ENCODE measurements around the gene SBNO2. TPM values are rescaled to one million over a fixed set of nuclear protein-coding genes. Genes with fewer than 3 reads are reported as not detected.
"Not testable (repeated sequence)": the region's sequence is repeated elsewhere in the genome, so short reads cannot be mapped to it uniquely, and the experiment has no call there.

Gene SBNO2
- total and polyA plus RNA-seq, 4 donors = 7.2 to 17.9 (median 11.7) TPM

DNA sequence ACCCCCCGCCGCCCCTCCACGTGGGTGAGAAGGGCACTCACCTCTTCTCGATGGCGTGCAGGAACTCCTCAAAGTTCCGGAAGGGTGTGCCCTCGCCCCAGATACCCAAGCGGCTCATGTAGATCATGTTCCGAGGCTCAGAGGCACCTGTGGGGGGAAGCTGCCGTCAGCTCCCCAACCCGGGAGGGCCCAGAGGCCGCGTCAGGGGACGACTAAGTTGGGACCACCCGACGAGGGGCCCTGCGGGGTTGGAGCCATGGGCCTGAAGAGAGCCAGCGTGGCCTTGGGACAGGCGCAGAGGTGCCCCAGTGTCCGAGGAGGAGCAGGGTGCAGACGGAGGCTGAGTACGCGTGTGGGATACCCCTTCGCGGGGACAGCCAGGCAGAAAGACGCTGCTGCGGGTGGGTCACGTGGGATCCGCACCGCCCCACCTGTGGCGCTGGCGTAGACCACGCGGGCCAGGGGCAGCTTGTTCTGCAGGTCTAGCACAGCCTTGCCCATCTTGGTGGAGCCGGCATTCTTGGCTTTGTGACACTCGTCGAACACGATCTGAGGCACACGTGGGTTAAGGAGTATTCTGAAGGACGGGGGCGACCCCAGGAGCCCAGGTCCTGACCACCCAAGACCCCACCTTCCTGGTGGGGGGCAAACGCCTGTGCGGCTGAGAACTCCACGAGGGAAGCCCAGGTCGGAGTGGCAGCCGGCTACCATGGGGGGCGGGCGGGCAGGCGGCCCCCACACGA is 54.4 kb downstream of the SBNO2 start:
- H3K27me3 ChIP-seq (ENCODE audit: control insufficient read depth, insufficient read depth, low read length) = no peaks in the 10 kb centered on the region
- 94% methylated on average over 41 of the region's 50 CpGs for WGBS (ENCODE audit: insufficient coverage)
- no peak overlapping the region for H3K4me3 ChIP-seq (ENCODE audit: low read depth, low read length)
- no peaks in the 10 kb centered on the region for H3K9me3 ChIP-seq (ENCODE audit: control insufficient read depth, insufficient read depth, low read length)
- no peak overlapping the region for H3K27ac ChIP-seq (ENCODE audit: low read depth, low read length)
- H3K36me3 ChIP-seq (ENCODE audit: control insufficient read depth, insufficient read depth, low read length) = peaks cover 94% of the 10 kb centered on the region
- no peak for DNase-seq (ENCODE audit: low read depth in 4 of 6, low spot score in 6 of 6)
- H3K4me1 ChIP-seq (ENCODE audit: control insufficient read depth, insufficient read depth, low read length) = no peaks in the 10 kb centered on the region

DNA sequence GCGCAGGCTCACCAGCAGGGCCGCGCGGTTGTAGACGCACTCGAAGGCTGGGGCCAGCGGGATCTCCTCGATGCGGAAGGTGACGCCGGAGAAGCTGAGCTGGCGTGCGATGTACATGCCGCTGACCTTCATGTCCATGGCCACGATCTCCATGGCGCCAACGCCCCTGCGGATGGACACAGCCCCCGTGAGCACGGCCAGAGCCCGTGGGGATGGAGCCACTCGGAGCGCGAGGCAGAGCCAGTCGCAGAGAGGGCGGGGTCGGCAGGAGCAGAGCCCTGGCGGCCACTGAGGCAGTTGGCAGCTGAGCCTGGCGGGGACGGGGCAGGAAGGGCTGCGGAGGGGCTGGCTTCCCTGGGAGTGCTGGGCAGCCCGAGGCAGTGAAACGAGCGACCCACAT is 55.1 kb downstream of the SBNO2 start:
- WGBS (ENCODE audit: insufficient coverage) = 94% methylated on average over 34 of the region's 34 CpGs
- Histone ChIP-seq H3K27ac (ENCODE audit: low read depth, low read length) (no peak overlapping the region), H3K9me3 (ENCODE audit: control insufficient read depth, insufficient read depth, low read length) (no peaks in the 10 kb centered on the region), H3K4me1 (ENCODE audit: control insufficient read depth, insufficient read depth, low read length) (no peaks in the 10 kb centered on the region), H3K36me3 (ENCODE audit: control insufficient read depth, insufficient read depth, low read length) (peaks cover 93% of the 10 kb centered on the region), H3K27me3 (ENCODE audit: control insufficient read depth, insufficient read depth, low read length) (no peaks in the 10 kb centered on the region), H3K4me3 (ENCODE audit: low read depth, low read length) (no peak overlapping the region)
- DNase-seq (ENCODE audit: low read depth in 4 of 6, low spot score in 6 of 6) = no peak

- Histone ChIP-seq H3K36me3 (ENCODE audit: control insufficient read depth, insufficient read depth, low read length) (peaks cover 93% of the 10 kb centered on the region), H3K4me3 (ENCODE audit: low read depth, low read length) (no peak overlapping the region), H3K27me3 (ENCODE audit: control insufficient read depth, insufficient read depth, low read length) (no peaks in the 10 kb centered on the region), H3K4me1 (ENCODE audit: control insufficient read depth, insufficient read depth, low read length) (peaks cover 13% of the 10 kb centered on the region), H3K9me3 (ENCODE audit: control insufficient read depth, insufficient read depth, low read length) (no peaks in the 10 kb centered on the region), H3K27ac (ENCODE audit: low read depth, low read length) (no peak overlapping the region)
- DNase-seq (ENCODE audit: low read depth in 4 of 6, low spot score in 6 of 6) = no peak
- 97% methylated on average over 16 of the region's 16 CpGs for WGBS (ENCODE audit: insufficient coverage)
Observed at GRCh38 chr19:1117654-1118053, 56.4 kb downstream of the SBNO2 start.

DNA sequence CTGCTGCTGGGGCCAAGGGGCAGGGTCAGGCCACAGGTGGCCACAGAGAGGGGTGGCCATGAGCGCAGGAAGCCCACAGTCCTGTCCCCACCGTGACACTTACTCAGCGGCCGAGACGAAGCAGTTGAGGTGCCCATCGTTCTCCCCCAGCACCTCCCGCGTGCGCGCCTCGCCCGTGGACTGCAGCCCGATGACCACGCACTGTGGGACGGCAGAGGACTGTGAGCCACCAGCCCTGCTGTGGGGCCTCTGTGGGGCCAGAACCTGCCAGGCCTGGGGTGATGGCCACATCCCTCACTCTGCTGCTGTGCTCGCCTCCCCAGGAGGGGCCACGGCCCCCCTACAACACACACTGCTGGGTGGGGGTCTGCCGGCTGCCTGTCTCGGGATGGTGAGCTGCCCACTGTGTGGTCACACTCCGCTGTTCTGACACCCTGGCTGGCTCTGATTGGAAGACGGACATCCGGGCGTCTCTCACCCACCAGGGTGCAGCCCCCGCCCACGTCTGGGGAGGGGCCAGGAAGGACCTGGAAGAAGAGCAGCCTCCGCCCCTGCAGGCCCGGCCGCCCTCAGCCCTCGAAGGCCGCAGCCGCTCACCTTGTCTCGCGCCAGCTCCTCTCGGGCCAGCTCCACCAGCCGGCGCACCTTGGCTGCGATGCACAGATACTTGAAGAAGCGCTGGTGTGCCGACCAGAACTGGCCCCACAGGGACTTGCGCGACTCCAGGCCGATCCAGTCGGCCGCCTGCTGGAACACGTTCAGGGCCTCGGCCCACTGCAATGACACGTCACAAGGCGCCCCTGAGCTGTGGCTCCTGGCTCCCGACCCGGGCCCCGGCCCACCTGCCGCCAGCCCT is 57.1 kb downstream of the SBNO2 start:
- DNase-seq (ENCODE audit: low read depth in 4 of 6, low spot score in 6 of 6) = no peak
- Histone ChIP-seq H3K9me3 (ENCODE audit: control insufficient read depth, insufficient read depth, low read length) (no peaks in the 10 kb centered on the region), H3K27ac (ENCODE audit: low read depth, low read length) (no peak overlapping the region), H3K4me1 (ENCODE audit: control insufficient read depth, insufficient read depth, low read length) (peaks cover 14% of the 10 kb centered on the region), H3K4me3 (ENCODE audit: low read depth, low read length) (no peak overlapping the region), H3K27me3 (ENCODE audit: control insufficient read depth, insufficient read depth, low read length) (no peaks in the 10 kb centered on the region), H3K36me3 (ENCODE audit: control insufficient read depth, insufficient read depth, low read length) (peaks cover 93% of the 10 kb centered on the region)
- 91% methylated on average over 52 of the region's 52 CpGs for WGBS (ENCODE audit: insufficient coverage)

- WGBS (ENCODE audit: insufficient coverage) = 92% methylated on average over 28 of the region's 35 CpGs
- H3K4me3 ChIP-seq (ENCODE audit: low read depth, low read length) = no peak overlapping the region
- H3K4me1 ChIP-seq (ENCODE audit: control insufficient read depth, insufficient read depth, low read length) = peaks cover 14% of the 10 kb centered on the region
- H3K27ac ChIP-seq (ENCODE audit: low read depth, low read length) = no peak overlapping the region
- DNase-seq (ENCODE audit: low read depth in 4 of 6, low spot score in 6 of 6) = no peak
- no peaks in the 10 kb centered on the region for H3K9me3 ChIP-seq (ENCODE audit: control insufficient read depth, insufficient read depth, low read length)
- no peaks in the 10 kb centered on the region for H3K27me3 ChIP-seq (ENCODE audit: control insufficient read depth, insufficient read depth, low read length)
- peaks cover 92% of the 10 kb centered on the region for H3K36me3 ChIP-seq (ENCODE audit: control insufficient read depth, insufficient read depth, low read length)
Observed at GRCh38 chr19:1115646-1116420, 58.2 kb downstream of the SBNO2 start.

DNA sequence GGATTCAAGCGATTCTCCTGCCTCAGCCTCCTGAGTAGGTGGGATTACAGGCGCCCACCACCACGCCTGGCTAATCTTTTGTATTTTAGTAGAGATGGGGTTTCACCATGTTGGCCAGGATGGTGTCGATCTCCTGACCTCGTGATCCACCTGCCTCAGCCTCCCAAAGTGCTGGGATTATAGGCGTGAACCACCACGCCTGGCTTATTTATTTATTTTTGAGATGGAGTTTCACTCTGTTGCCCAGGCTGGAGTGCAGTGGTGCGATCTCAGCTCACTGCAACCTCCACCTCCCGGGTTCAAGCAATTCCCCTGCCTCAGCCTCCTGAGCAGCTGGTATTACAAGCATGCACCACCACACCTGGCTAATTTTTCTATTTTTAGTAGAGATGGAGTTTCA is 59.3 kb downstream of the SBNO2 start:
- H3K4me1 ChIP-seq (ENCODE audit: control insufficient read depth, insufficient read depth, low read length) = peaks cover 14% of the 10 kb centered on the region
- DNase-seq (ENCODE audit: low read depth in 4 of 6, low spot score in 6 of 6); H3K27me3 ChIP-seq (ENCODE audit: control insufficient read depth, insufficient read depth, low read length); H3K4me3 ChIP-seq (ENCODE audit: low read depth, low read length); H3K9me3 ChIP-seq (ENCODE audit: control insufficient read depth, insufficient read depth, low read length); H3K27ac ChIP-seq (ENCODE audit: low read depth, low read length): not testable (repeated sequence)
- peaks cover 92% of the 10 kb centered on the region for H3K36me3 ChIP-seq (ENCODE audit: control insufficient read depth, insufficient read depth, low read length)
- WGBS (ENCODE audit: insufficient coverage) = 88% methylated on average over 3 of the region's 9 CpGs

- DNase-seq (ENCODE audit: low read depth in 4 of 6, low spot score in 6 of 6) = no peak
- Histone ChIP-seq H3K4me1 (ENCODE audit: control insufficient read depth, insufficient read depth, low read length) (peaks cover 14% of the 10 kb centered on the region), H3K9me3 (ENCODE audit: control insufficient read depth, insufficient read depth, low read length) (no peaks in the 10 kb centered on the region), H3K4me3 (ENCODE audit: low read depth, low read length) (no peak overlapping the region), H3K36me3 (ENCODE audit: control insufficient read depth, insufficient read depth, low read length) (peaks cover 92% of the 10 kb centered on the region), H3K27me3 (ENCODE audit: control insufficient read depth, insufficient read depth, low read length) (no peaks in the 10 kb centered on the region), H3K27ac (ENCODE audit: low read depth, low read length) (peak overlapping the region; percentile 81)
- 91% methylated on average over 25 of the region's 25 CpGs for WGBS (ENCODE audit: insufficient coverage)
Observed at GRCh38 chr19:1113986-1114483, 60.0 kb downstream of the SBNO2 start.

DNA sequence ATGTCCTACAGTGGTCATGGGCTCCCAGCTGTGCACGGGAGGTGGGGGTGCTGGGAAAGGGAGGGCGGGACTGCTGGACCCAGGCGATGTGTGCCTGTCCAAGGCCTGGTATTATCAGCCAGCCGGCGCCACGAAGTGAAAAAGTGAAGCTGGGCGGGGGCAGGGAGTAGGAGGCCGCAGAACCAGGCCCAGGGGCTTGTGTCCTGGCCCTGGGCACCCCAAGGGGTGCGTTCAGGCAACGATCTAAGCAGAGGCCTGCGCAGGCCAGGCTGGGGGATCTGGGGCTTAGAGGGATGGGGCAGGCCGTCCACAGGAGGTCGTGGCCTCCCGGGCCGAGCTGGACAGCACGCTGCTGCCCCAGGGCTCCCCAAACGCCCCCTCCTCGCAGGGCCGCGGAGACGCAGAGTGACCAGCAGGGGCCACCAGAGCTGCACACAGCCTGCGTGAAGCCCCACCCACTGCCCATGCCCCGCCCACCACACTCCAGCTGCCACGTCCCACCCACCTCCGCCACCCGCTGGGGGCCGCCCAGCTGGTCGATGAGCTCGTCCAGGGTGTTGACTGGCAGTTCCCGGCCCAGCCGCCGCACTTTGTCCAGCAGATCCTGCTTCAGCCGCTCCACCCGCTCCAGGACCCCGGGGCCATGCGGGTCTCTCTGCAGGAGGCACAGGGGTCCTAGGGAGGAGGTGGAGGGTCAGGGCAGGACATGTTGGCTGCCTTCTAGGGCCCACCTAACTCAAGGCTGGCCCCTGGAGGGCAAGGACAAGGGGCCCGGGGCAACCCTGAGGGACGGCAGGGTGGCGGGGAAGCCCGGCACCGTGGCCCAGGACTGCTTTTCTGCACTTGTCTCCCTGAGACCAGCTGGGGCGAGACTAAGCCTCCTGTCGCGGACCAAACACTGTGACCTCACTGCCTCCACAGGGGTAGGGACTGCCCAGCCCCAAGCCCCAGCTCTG is 60.8 kb downstream of the SBNO2 start:
- H3K27me3 ChIP-seq (ENCODE audit: control insufficient read depth, insufficient read depth, low read length) = no peaks in the 10 kb centered on the region
- 36% methylated on average over 36 of the region's 44 CpGs for WGBS (ENCODE audit: insufficient coverage)
- peaks cover 92% of the 10 kb centered on the region for H3K36me3 ChIP-seq (ENCODE audit: control insufficient read depth, insufficient read depth, low read length)
- peak overlapping the region; percentile 21 for H3K4me3 ChIP-seq (ENCODE audit: low read depth, low read length)
- H3K27ac ChIP-seq (ENCODE audit: low read depth, low read length) = peak overlapping the region; percentile 81
- H3K9me3 ChIP-seq (ENCODE audit: control insufficient read depth, insufficient read depth, low read length) = no peaks in the 10 kb centered on the region
- peaks cover 14% of the 10 kb centered on the region for H3K4me1 ChIP-seq (ENCODE audit: control insufficient read depth, insufficient read depth, low read length)
- peak in 5 of 6 donors; percentile 66 to 94 (median 76) for DNase-seq (ENCODE audit: low read depth in 4 of 6, low spot score in 6 of 6)
